Measurements from ENCODE around the gene RAD51B.

DNA sequence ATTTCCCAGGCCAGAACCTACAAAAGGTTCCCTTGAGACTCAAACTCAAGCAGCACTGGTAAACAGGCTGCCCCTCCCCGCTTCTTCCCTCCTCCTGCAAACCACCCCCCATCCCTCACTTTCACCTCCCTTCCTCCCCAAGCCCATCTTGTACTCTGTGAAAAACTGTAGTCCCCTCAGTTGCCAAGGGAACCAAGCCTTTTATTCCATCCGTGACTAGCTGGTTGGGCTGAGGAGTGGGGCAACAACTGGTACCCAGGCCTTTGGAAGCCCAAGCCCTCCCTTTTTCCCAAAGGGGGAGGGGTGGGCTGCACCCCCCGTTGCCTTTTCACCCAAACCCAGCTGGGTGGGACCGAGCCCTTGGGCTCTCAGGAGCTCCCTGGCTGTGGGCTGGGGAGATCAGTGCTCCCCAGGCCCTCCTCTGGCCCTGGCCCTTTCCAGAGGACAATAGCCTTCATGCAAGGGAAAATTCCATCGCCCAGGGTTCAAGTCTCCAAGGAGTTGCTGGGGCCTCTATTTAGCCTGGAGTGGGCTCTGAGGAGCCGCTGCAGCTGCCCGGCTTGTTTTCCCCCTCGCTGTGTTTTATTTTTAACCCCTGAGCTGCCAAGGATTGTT lies 911.3 kb downstream of the RAD51B start:
- TF ChIP-seq, protein P1, sequence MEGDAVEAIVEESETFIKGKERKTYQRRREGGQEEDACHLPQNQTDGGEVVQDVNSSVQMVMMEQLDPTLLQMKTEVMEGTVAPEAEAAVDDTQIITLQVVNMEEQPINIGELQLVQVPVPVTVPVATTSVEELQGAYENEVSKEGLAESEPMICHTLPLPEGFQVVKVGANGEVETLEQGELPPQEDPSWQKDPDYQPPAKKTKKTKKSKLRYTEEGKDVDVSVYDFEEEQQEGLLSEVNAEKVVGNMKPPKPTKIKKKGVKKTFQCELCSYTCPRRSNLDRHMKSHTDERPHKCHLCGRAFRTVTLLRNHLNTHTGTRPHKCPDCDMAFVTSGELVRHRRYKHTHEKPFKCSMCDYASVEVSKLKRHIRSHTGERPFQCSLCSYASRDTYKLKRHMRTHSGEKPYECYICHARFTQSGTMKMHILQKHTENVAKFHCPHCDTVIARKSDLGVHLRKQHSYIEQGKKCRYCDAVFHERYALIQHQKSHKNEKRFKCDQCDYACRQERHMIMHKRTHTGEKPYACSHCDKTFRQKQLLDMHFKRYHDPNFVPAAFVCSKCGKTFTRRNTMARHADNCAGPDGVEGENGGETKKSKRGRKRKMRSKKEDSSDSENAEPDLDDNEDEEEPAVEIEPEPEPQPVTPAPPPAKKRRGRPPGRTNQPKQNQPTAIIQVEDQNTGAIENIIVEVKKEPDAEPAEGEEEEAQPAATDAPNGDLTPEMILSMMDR (IDR thresholded peaks at IDR 0.05; ENCODE audit: insufficient read depth, low read length): no peak
- TF ChIP-seq, protein P2, sequence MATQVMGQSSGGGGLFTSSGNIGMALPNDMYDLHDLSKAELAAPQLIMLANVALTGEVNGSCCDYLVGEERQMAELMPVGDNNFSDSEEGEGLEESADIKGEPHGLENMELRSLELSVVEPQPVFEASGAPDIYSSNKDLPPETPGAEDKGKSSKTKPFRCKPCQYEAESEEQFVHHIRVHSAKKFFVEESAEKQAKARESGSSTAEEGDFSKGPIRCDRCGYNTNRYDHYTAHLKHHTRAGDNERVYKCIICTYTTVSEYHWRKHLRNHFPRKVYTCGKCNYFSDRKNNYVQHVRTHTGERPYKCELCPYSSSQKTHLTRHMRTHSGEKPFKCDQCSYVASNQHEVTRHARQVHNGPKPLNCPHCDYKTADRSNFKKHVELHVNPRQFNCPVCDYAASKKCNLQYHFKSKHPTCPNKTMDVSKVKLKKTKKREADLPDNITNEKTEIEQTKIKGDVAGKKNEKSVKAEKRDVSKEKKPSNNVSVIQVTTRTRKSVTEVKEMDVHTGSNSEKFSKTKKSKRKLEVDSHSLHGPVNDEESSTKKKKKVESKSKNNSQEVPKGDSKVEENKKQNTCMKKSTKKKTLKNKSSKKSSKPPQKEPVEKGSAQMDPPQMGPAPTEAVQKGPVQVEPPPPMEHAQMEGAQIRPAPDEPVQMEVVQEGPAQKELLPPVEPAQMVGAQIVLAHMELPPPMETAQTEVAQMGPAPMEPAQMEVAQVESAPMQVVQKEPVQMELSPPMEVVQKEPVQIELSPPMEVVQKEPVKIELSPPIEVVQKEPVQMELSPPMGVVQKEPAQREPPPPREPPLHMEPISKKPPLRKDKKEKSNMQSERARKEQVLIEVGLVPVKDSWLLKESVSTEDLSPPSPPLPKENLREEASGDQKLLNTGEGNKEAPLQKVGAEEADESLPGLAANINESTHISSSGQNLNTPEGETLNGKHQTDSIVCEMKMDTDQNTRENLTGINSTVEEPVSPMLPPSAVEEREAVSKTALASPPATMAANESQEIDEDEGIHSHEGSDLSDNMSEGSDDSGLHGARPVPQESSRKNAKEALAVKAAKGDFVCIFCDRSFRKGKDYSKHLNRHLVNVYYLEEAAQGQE (IDR thresholded peaks at IDR 0.05; ENCODE audit: insufficient replicate concordance, low read depth): no peak
- TF ChIP-seq SPI1 (IDR thresholded peaks at IDR 0.05; ENCODE audit: borderline replicate concordance, low read depth) (no peak), POLR2AphosphoS5 (IDR thresholded peaks at IDR 0.05; ENCODE audit: low read depth) (no peak), GABPA (IDR thresholded peaks at IDR 0.05; ENCODE audit: low read depth) (no peak)

All from HL-60 (cell line).